HepG2 (cell line): ENCODE data around the gene ZNF740. TPM values are rescaled to one million over a fixed set of nuclear protein-coding genes. Genes with fewer than 3 reads are reported as not detected.

ENCODE experiments used
- ATAC-seq: fragments of 200-7000 bp; cut with Tn5 transposase; 3 replicates; pipeline ENCODE4 v1.9.1; 2020; ENCODE audit warnings: mild to moderate bottlenecking, moderate library complexity
- BruUV-seq: library from RNA; stranded (reverse); fragments of 400-500 nt; replicated peaks from 2 replicates; lab custom pipeline; 2021; lab: Mats Ljungman, UMichigan
- CTCF ChIA-PET: fragments of 300-600 bp; formaldehyde crosslinking; extraction: SDS; loops from one replicate; lab custom pipeline; 2021; ENCODE audit warnings: low total read pairs, inconsistent platforms, low intra/inter-chr PET ratio; lab: Yijun Ruan, JAX
- POLR2A ChIA-PET: fragments of 350-600 bp; sonication (Branson Sonifier 250); formaldehyde crosslinking; loops from one replicate; lab custom pipeline; 2020; ENCODE audit warnings: antibody characterized with exemption, inconsistent platforms; lab: Yijun Ruan, JAX
- DNase-seq: peaks from one replicate; pipeline ENCODE4 v3.0.0-alpha.2; 2015; ENCODE audit warnings: low spot score
- FAIRE-seq: peaks from 3 replicates; lab custom pipeline; 2011; peaks lifted over from hg19 to GRCh38; lab: Jason Lieb, UNC
- H2AFZ ChIP-seq: one replicate; pipeline ENCODE4 v1.6.1; 2011; ENCODE audit warnings: low read length, inconsistent platforms
- H3K27ac ChIP-seq: fragments of 300-600 bp; 3 replicates; pipeline ENCODE4 v1.8.0; 2011; ENCODE audit warnings: mixed run types, mild to moderate bottlenecking, mixed read lengths, low read length, inconsistent platforms; ENCODE audit not compliant: insufficient read depth; ENCODE audit errors: extremely low read length
- H3K27me3 ChIP-seq, 2 experiments: fragments of 200-600 bp in 1 of 2; 2 replicates in 1 of 2; 3 replicates in 1 of 2; pipeline versions ENCODE4 v1.6.0 to v1.8.0; 2011; ENCODE audit warnings: low read length in 2 of 2, mild to moderate bottlenecking in 2 of 2, moderate library complexity in 2 of 2, inconsistent platforms in 1 of 2; ENCODE audit not compliant: insufficient read depth in 2 of 2, control insufficient read depth in 1 of 2
- H3K36me3 ChIP-seq, 2 experiments: fragments of 200-600 bp in 1 of 2; replicated peaks in 1 of 2; 2 replicates in 1 of 2; 3 replicates in 1 of 2; pipeline versions ENCODE4 v1.5.1 to v1.8.0; 2011; ENCODE audit warnings: low read length in 2 of 2, inconsistent platforms in 1 of 2; ENCODE audit not compliant: insufficient read depth in 2 of 2, control insufficient read depth in 1 of 2
- H3K4me1 ChIP-seq: 2 replicates; pipeline ENCODE4 v1.5.1; 2012; ENCODE audit warnings: low read length, inconsistent platforms; ENCODE audit not compliant: insufficient read depth
- H3K4me2 ChIP-seq: 2 replicates; pipeline ENCODE4 v1.6.0; 2011; ENCODE audit warnings: low read depth, low read length, inconsistent platforms
- H3K4me3 ChIP-seq, 3 experiments: fragments of 200-600 bp in 1 of 3; sonication (generic), shearing (Covaris generic) in 1 of 3; replicated peaks in 1 of 3; 2 replicates each; pipeline ENCODE4 v1.5.1; 2011 to 2016; ENCODE audit warnings: low read length in 3 of 3, inconsistent platforms in 2 of 3, low read depth in 2 of 3, mild to moderate bottlenecking in 2 of 3, control low read depth in 1 of 3, mixed read lengths in 1 of 3; ENCODE audit not compliant: insufficient read depth in 1 of 3
- H3K79me2 ChIP-seq: one replicate; pipeline ENCODE4 v1.6.1; 2011; ENCODE audit warnings: low read length, inconsistent platforms; ENCODE audit not compliant: insufficient read depth
- H3K9ac ChIP-seq: 2 replicates; pipeline ENCODE4 v1.6.0; 2011; ENCODE audit warnings: mild to moderate bottlenecking, low read depth, low read length, inconsistent platforms; ENCODE audit not compliant: insufficient read depth
- H3K9me3 ChIP-seq: 2 replicates; pipeline ENCODE4 v1.5.1; 2012; ENCODE audit warnings: mild to moderate bottlenecking, low read length
- H4K20me1 ChIP-seq: 2 replicates; pipeline ENCODE4 v1.6.0; 2011; ENCODE audit warnings: inconsistent platforms, mild to moderate bottlenecking, low read length, moderate library complexity; ENCODE audit not compliant: insufficient read depth
- CREM ChIP-seq, 2 experiments: sonication (generic) in 1 of 2; formaldehyde crosslinking in 1 of 2; IDR thresholded peaks; 2 replicates each; pipeline versions ENCODE4 v1.4.0 to v1.6.1; 2016 to 2020; ENCODE audit warnings: antibody characterized with exemption in 1 of 2, mild to moderate bottlenecking in 1 of 2, missing genetic modification reagents in 1 of 2
- HNRNPL ChIP-seq: fragments of 200-400 bp; formaldehyde crosslinking; IDR thresholded peaks from 2 replicates; pipeline ENCODE4 v1.6.1; 2017; ENCODE audit warnings: mild to moderate bottlenecking, low read depth, low read length
- KDM2A ChIP-seq: sonication (generic); formaldehyde crosslinking; IDR thresholded peaks from 2 replicates; pipeline ENCODE4 v1.4.0; 2020; ENCODE audit warnings: low read depth, missing genetic modification reagents, borderline replicate concordance
- MATR3 ChIP-seq: sonication (generic); formaldehyde crosslinking; IDR thresholded peaks from 2 replicates; pipeline ENCODE4 v1.4.0; 2020; ENCODE audit warnings: missing genetic modification reagents
- ONECUT2 ChIP-seq: sonication (generic); formaldehyde crosslinking; IDR thresholded peaks from 2 replicates; pipeline ENCODE4 v1.4.0; 2020; ENCODE audit warnings: missing genetic modification reagents
- POGK ChIP-seq: sonication (generic); formaldehyde crosslinking; conservative IDR thresholded peaks from 2 replicates; pipeline ENCODE4 v1.8.0; 2022; ENCODE audit warnings: mild to moderate bottlenecking, moderate library complexity, missing genetic modification reagents
- RORA ChIP-seq: sonication (generic); formaldehyde crosslinking; IDR thresholded peaks from 2 replicates; pipeline ENCODE4 v1.5.0; 2020; ENCODE audit warnings: mild to moderate bottlenecking, missing genetic modification reagents, moderate library complexity
- SP2 ChIP-seq: sonication (generic); formaldehyde crosslinking; IDR thresholded peaks from 2 replicates; pipeline ENCODE4 v1.5.1; 2020; ENCODE audit warnings: mild to moderate bottlenecking, missing genetic modification reagents
- ZMAT5 ChIP-seq: sonication (generic); formaldehyde crosslinking; IDR thresholded peaks from 2 replicates; pipeline ENCODE4 v1.5.0; 2020; ENCODE audit warnings: mild to moderate bottlenecking, low read depth, missing genetic modification reagents, borderline replicate concordance
- ZNF276 ChIP-seq: sonication (generic); formaldehyde crosslinking; IDR thresholded peaks from 2 replicates; pipeline ENCODE4 v1.4.0; 2020; ENCODE audit warnings: mild to moderate bottlenecking, low read depth, missing genetic modification reagents
- ZNF383 ChIP-seq: sonication (generic); formaldehyde crosslinking; IDR thresholded peaks from 2 replicates; pipeline ENCODE4 v1.4.0; 2020; ENCODE audit warnings: missing genetic modification reagents, mild to moderate bottlenecking, borderline replicate concordance
- ZNF441 ChIP-seq: sonication (generic); formaldehyde crosslinking; IDR thresholded peaks from 2 replicates; pipeline ENCODE4 v1.7.0; 2021; ENCODE audit warnings: missing genetic modification reagents, borderline replicate concordance
- WGBS: methylation state at CpG from one replicate; pipeline ENCODE4 v1.1.6; 2017; ENCODE audit warnings: low lambda C conversion rate; 5-methylcytosine and 5-hydroxymethylcytosine counted together
- in situ Hi-C: cut with HindIII; loops from 2 replicates; pipeline ENCODE4 v1.10.0; 2017; ENCODE audit warnings: low pct_unique_long_range_greater_than_20kb; ENCODE audit not compliant: extremely low pct_ligation_motif_present
- intact Hi-C: fragments of 100-400 bp; cut with micrococcal nuclease; formaldehyde crosslinking; loops from one replicate; pipeline ENCODE4 v1.10.0; 2022; ENCODE audit not compliant: unreplicated experiment
- polyA plus RNA-seq, 8 experiments: library from polyadenylated mRNA; depleted of rRNA in 3 of 8; stranded (reverse) in 7 of 8; unstranded in 1 of 8; fragments of >200 nt; fragmentation: Illumina TruSeq in 4 of 8; extraction: Trizol in 4 of 8; gene quantifications; 2 replicates each; pipeline versions ENCODE4 v1.2.1 to v1.2.3, GENCODE V29; 2011 to 2016; ENCODE audit warnings: low read depth in 4 of 8, missing spikeins in 1 of 8, mixed read lengths in 1 of 8; ENCODE audit not compliant: insufficient read depth in 1 of 8
- total RNA-seq, 5 experiments: library from RNA; depleted of rRNA; stranded (reverse); fragments of >200 nt; fragmentation: Illumina TruSeq; extraction: Trizol; gene quantifications; 2 replicates each; pipeline ENCODE4 v1.2.3, GENCODE V29; 2016; ENCODE audit warnings: low read depth in 1 of 5
- TF ChIP-seq, protein P1 (sequence below): sonication (generic); formaldehyde crosslinking; IDR thresholded peaks from 2 replicates; pipeline ENCODE4 v1.9.0; 2022; ENCODE audit warnings: low read depth, missing genetic modification reagents
- TF ChIP-seq, protein P2 (sequence below): sonication (generic); formaldehyde crosslinking; IDR thresholded peaks from 2 replicates; pipeline ENCODE4 v1.4.0; 2020; ENCODE audit warnings: low read depth, mild to moderate bottlenecking, missing genetic modification reagents

The ZNF740 gene
- total and polyA plus RNA-seq, 2 of the 13 experiments (the other 11 are each of a cell fraction or from before 2014, with no cell fraction given), result 16.9 to 19.0 TPM

DNA sequence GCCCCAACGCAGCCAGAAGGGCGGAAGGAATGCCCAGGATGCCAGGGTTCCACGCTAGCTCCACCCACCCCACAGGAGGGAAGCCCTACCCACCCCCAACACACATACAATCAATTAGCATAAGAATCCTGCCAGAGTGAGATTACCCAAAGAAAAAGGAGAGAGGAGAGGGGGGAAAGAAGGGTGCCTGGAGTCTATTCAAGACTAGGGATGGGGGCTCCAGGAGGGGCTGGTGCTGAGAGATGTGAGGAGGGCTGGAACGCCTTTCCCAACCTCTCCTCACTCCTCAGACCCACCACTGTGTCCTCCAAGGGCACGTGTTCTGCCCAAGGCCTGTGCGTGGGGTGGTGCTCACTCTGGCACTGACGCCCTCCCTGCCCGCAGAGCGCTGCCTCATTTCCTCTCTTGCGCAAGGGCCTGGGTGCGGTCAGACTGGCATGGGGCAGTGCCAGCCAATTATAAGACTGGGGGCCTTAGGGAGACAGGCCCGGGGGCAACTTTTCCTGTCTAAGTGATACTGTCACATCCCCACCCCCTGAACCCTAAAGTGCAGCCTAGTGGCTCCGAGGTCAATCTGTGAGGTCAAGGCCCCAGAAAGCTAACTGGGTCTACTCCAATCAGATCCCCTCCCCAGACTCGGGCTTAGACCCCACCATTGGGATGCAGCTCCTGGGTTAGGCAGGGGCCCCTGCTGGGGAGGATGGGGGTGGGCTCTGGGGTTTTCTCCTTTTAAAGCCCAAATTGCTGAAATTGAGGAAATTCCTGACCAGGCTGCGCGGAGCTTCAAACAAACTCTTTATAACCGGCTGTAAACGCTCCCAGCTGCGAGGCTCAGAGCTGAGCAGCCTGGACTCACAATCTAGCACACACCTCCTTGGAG lies 36.8 kb downstream of the ZNF740 start:
- Histone ChIP-seq H3K27me3 (peaks cover 0 to 8% of the 10 kb centered on the region in 2 experiments; a peak in 2 of 5 replicates), H4K20me1 (no peaks in the 10 kb centered on the region), H2AFZ (no peak overlapping the region), H3K79me2 (no peaks in the 10 kb centered on the region), H3K4me3 (no peak overlapping the region), H3K9me3 (no peaks in the 10 kb centered on the region), H3K4me2 (peak overlapping the region; percentile 25), H3K27ac (no peak overlapping the region), H3K4me1 (peaks cover 44% of the 10 kb centered on the region), H3K9ac (no peak overlapping the region), H3K36me3 (no peaks in the 10 kb centered on the region; a peak in 1 of 5 replicates)
- no peak for DNase-seq
- in situ Hi-C loops, result loop anchor here (5.0 kb wide), 1 partner anchor 50 kb away; the partner anchor contains the start of gene ESPL1
- intact Hi-C loops, result no loop called here
- CTCF ChIA-PET, result no interaction called here
- no peak for ATAC-seq
- no peak for FAIRE-seq
- 37% methylated on average over 19 of the region's 19 CpGs for WGBS
- no TSS peak for BruUV-seq
- POLR2A ChIA-PET, result interaction anchor here (0.6 to 3.6 kb wide), 4 partner anchors 34 to 104 kb away, joined by 3 to 8 read pairs (median 6); partner anchors contain the start of gene PFDN5
- TF ChIP-seq ZNF276, result no peak
- no peak for TF ChIP-seq MATR3
- TF ChIP-seq CREM (IDR thresholded peaks at IDR 0.05), result no peak
- TF ChIP-seq CREM (CRISPR knock-in tag; IDR thresholded peaks at IDR 0.05), result no peak
- TF ChIP-seq, protein P1, sequence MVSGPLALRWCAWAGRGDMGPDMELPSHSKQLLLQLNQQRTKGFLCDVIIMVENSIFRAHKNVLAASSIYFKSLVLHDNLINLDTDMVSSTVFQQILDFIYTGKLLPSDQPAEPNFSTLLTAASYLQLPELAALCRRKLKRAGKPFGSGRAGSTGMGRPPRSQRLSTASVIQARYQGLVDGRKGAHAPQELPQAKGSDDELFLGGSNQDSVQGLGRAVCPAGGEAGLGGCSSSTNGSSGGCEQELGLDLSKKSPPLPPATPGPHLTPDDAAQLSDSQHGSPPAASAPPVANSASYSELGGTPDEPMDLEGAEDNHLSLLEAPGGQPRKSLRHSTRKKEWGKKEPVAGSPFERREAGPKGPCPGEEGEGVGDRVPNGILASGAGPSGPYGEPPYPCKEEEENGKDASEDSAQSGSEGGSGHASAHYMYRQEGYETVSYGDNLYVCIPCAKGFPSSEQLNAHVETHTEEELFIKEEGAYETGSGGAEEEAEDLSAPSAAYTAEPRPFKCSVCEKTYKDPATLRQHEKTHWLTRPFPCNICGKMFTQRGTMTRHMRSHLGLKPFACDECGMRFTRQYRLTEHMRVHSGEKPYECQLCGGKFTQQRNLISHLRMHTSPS (CRISPR knock-in tag), result peak; percentile 94
- TF ChIP-seq ONECUT2 (CRISPR knock-in tag), result no peak
- TF ChIP-seq ZNF441 (CRISPR knock-in tag), result no peak
- no peak for TF ChIP-seq RORA (CRISPR knock-in tag)
- TF ChIP-seq ZMAT5 (CRISPR knock-in tag), result no peak
- peak; percentile 44; the same call in 1 of the 2 replicates for TF ChIP-seq POGK
- TF ChIP-seq, protein P2, sequence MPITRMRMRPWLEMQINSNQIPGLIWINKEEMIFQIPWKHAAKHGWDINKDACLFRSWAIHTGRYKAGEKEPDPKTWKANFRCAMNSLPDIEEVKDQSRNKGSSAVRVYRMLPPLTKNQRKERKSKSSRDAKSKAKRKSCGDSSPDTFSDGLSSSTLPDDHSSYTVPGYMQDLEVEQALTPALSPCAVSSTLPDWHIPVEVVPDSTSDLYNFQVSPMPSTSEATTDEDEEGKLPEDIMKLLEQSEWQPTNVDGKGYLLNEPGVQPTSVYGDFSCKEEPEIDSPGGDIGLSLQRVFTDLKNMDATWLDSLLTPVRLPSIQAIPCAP (CRISPR knock-in tag), result no peak
- peak; percentile 95 for TF ChIP-seq HNRNPL
- TF ChIP-seq SP2 (CRISPR knock-in tag), result no peak
- TF ChIP-seq KDM2A (CRISPR knock-in tag), result no peak
- TF ChIP-seq ZNF383 (CRISPR knock-in tag), result no peak
